Measurements from ENCODE around the gene GPR21. TPM values are rescaled to one million over a fixed set of nuclear protein-coding genes. Genes with fewer than 3 reads are reported as not detected.
A peak's percentile ranks its signal among the peaks of the same experiment; 100 is the strongest.

The GPR21 gene
- total and polyA plus RNA-seq, 2 donors (not counting 3 experiments of a cell fraction or from before 2014, with no cell fraction given): 0.36 to 2.7 TPM

DNA sequence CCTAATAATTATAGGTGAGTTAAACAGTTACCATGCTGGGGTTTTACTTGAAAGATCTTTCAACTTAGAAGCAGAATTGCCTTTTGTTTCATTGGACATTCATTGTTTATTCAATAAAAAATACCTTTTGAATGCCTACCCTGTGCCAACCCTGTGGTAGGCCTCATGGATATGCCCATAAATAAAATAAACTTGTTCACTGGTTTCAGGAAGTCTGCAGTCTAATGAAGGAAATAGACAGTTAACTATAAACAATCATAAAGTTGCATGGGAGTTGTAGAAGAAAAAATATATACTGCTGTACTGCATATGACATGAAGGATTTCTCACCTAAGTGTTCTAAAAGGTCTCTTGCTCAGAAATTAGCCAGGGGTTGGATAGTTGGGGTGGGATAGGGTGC, 5.3 kb upstream of the GPR21 start:
- ChIA-PET POLR2A (no interaction called here), CTCF (no interaction called here)
- Histone ChIP-seq H3K4me3 (replicated peaks in 1 of 3; ENCODE audit: insufficient read depth in 1 of 3, low read depth in 1 of 3, low read length in 3 of 3) (no peak overlapping the region), H3K27ac (ENCODE audit: insufficient read depth, low read depth, low read length) (no peak overlapping the region), H3K9ac (replicated peaks; ENCODE audit: extremely low read depth, insufficient read depth, low read length) (no peak overlapping the region), H3K27me3 (ENCODE audit: control insufficient read depth in 2 of 2, insufficient read depth in 2 of 2, low read length in 2 of 2) (no peaks in the 10 kb centered on the region), H3K36me3 (ENCODE audit: control insufficient read depth in 2 of 2, extremely low read depth in 1 of 2, insufficient read depth in 2 of 2, low read length in 2 of 2) (peaks cover 0 to 2% of the 10 kb centered on the region in 2 experiments), H2AFZ (ENCODE audit: low read depth, low read length) (no peak overlapping the region), H3K4me1 (ENCODE audit: control insufficient read depth, extremely low read depth, insufficient read depth, low read length) (peaks cover 14% of the 10 kb centered on the region), H3K79me2 (ENCODE audit: control insufficient read depth, insufficient read depth, low read length) (no peaks in the 10 kb centered on the region), H3K4me2 (ENCODE audit: insufficient read depth, low read length) (no peak overlapping the region), H3K9me3 (replicated peaks; ENCODE audit: control insufficient read depth, insufficient read depth, low read length) (no peaks in the 10 kb centered on the region), H4K20me1 (replicated peaks; ENCODE audit: control insufficient read depth, extremely low read depth, insufficient read depth, low read length) (no peaks in the 10 kb centered on the region), H3K9me1 (replicated peaks; ENCODE audit: control insufficient read depth, extremely low read depth, insufficient read depth, low read length) (no peaks in the 10 kb centered on the region)
- TF ChIP-seq FOS (IDR thresholded peaks at IDR 0.05; ENCODE audit: borderline replicate concordance, insufficient read depth, low read length) (no peak), MYC (IDR thresholded peaks at IDR 0.05; ENCODE audit: low read depth, low read length) (no peak), JUN (IDR thresholded peaks at IDR 0.05; ENCODE audit: borderline replicate concordance, insufficient read depth, insufficient read length, low read depth) (no peak), EZH2 (IDR thresholded peaks at IDR 0.05; ENCODE audit: borderline replicate concordance, low read depth, low read length, severe bottlenecking) (no peak), POLR2A (IDR thresholded peaks at IDR 0.05; ENCODE audit: low read depth, low read length) (no peak), GATA2 (IDR thresholded peaks at IDR 0.05; ENCODE audit: insufficient read depth, insufficient read length, low read depth, low read length) (no peak), POLR2AphosphoS5 (IDR thresholded peaks at IDR 0.05; ENCODE audit: insufficient read depth, low read depth, low read length) (no peak)
- TF ChIP-seq, protein P1, sequence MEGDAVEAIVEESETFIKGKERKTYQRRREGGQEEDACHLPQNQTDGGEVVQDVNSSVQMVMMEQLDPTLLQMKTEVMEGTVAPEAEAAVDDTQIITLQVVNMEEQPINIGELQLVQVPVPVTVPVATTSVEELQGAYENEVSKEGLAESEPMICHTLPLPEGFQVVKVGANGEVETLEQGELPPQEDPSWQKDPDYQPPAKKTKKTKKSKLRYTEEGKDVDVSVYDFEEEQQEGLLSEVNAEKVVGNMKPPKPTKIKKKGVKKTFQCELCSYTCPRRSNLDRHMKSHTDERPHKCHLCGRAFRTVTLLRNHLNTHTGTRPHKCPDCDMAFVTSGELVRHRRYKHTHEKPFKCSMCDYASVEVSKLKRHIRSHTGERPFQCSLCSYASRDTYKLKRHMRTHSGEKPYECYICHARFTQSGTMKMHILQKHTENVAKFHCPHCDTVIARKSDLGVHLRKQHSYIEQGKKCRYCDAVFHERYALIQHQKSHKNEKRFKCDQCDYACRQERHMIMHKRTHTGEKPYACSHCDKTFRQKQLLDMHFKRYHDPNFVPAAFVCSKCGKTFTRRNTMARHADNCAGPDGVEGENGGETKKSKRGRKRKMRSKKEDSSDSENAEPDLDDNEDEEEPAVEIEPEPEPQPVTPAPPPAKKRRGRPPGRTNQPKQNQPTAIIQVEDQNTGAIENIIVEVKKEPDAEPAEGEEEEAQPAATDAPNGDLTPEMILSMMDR (IDR thresholded peaks at IDR 0.05; ENCODE audit: extremely low read depth in 1 of 2, insufficient read depth in 1 of 2, low read depth in 1 of 2, low read length in 2 of 2): no peak
- TF ChIP-seq, protein P2, sequence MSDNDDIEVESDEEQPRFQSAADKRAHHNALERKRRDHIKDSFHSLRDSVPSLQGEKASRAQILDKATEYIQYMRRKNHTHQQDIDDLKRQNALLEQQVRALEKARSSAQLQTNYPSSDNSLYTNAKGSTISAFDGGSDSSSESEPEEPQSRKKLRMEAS (IDR thresholded peaks at IDR 0.05; ENCODE audit: insufficient read depth, insufficient read length): no peak
- intact Hi-C loops (cut with micrococcal nuclease) (no loop called here), dilution Hi-C loops (cut with MboI; ENCODE audit: extremely low pct_ligation_motif_present, low sequenced_read_pairs) (no loop called here)
- DNase-seq (ENCODE audit: low read depth, low spot score): peak; percentile 65
- FAIRE-seq: no peak
- no TSS peak for BruUV-seq (replicated peaks)

Measured in endothelial cell of umbilical vein (primary cell).